Prostate gland (tissue), 2 donors: ENCODE results near the gene ZNF785.

Experiments used
- CTCF ChIP-seq, 4 experiments: fragments of 200-600 bp in 2 of 4; fragments of 450-650 bp in 2 of 4; sonication (generic) in 2 of 4; IDR thresholded peaks; 1 replicate in 3 of 4; 2 replicates in 1 of 4; pipeline ENCODE4 v1.5.1; 2016 to 2019; ENCODE audit warnings: antibody characterized with exemption in 4 of 4, mild to moderate bottlenecking in 2 of 4, moderate library complexity in 2 of 4
- POLR2A ChIP-seq: fragments of 450-650 bp; IDR thresholded peaks from one replicate; pipeline ENCODE4 v1.6.1; 2016; ENCODE audit warnings: antibody characterized with exemption, mild to moderate bottlenecking

GRCh38 chr16:30535777-30536190 is 49.7 kb downstream of the ZNF785 start:
- TF ChIP-seq CTCF (IDR thresholded peaks at IDR 0.05) (peak; percentile 35 to 88 (median 71)), POLR2A (peak; percentile 18)
